HG03064 (cell line): ENCODE measurements around the gene MPND.

Source experiments
- ATAC-seq: cut with Tn5 transposase; IDR thresholded peaks from one replicate; pipeline ENCODE4 v1.9.1; 2021; ENCODE audit warnings: low read depth; ENCODE audit not compliant: unreplicated experiment

The MPND gene

DNA sequence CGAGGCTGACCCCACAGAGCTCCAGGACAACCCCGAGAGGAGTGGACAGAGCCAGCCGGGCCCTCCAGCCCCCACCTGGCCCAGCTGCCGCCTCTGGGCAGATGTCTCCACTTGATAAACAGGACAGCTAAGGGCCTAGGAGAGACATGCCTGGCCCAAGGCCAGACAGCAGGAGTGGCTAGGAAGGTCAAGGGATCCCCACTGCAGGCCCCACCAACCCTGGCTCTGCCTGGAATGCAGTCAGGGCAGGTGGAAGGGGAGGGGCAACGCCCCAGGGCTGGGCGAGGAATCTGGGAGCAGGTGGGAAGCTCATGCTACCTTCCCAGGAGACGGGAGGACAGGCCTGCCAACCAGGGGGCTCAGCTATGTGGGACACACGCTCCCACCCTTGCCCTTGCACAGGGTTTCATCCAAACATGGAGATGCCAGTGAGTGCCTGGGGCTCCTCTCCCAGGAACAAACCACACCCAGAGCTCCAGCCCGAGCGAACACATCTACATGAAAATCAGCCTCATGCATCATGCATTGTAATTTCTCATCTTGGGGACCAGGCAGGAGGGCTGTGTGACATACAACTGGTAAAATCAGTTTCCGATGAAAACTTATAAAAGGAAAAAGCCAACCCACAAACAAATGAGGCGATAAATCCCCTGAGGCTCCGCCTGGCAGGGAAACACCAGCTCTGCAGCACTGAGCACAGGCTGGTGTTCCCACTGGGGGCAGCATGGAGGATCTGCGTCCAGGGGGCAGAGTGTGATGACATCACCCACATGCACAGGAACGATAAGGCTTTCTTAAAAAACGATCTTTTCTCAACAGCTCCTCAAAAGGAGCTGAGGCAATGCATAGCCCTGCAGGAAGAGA lies 32.0 kb downstream of the MPND start:
- no peak for ATAC-seq

DNA sequence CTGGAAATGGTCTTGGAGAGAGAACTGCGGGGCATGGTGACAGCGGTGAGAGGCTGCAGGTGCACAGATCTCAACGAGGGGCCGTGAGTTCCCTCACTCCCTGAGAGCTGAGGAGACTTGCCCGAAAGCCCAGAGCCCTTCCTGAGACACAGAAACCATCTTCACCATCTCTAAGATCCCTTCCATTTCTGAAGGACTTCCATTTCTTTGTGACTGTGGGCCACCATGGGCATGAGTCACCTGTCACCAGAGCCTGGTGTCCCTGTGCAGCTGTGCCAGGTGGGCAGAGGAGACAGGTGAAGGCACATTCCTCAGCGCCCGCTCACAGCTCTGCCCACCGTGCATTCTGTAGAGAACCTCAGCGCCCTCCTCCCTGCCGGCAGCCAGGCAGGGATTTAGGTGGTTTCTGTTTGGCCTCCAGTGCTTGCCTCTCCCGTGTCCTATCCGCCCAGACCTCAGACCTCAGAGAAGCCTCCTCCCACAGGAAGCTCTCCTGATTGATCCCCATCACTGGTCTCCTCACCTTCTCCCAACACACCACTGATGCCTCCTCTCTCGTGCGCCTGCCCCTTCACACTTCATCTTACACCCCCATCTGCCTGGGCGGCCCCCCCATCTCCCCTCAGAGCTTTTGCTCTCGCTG lies 32.8 kb downstream of the MPND start:
- ATAC-seq = no peak

DNA sequence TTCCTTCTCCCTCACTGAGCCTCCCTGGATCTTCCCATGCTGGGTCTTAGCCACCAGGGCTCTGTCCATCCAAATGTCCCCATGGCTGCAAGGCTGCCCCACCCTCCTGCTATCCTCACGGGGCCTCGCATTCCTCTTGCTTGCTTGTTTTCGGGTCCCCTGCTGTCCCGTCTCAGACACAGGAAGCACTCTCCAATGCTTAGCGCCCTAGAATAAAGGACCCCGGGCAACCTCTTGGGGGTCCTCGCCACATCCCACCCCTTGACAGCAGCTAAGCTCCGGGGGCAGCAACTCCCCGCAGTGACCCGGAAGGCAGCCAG lies 33.3 kb downstream of the MPND start:
- ATAC-seq = no peak

GRCh38 chr19:4376991-4377781 lies 33.8 kb downstream of the MPND start:
- ATAC-seq = no peak

GRCh38 chr19:4378886-4379285 lies 35.5 kb downstream of the MPND start:
- ATAC-seq = no peak

DNA sequence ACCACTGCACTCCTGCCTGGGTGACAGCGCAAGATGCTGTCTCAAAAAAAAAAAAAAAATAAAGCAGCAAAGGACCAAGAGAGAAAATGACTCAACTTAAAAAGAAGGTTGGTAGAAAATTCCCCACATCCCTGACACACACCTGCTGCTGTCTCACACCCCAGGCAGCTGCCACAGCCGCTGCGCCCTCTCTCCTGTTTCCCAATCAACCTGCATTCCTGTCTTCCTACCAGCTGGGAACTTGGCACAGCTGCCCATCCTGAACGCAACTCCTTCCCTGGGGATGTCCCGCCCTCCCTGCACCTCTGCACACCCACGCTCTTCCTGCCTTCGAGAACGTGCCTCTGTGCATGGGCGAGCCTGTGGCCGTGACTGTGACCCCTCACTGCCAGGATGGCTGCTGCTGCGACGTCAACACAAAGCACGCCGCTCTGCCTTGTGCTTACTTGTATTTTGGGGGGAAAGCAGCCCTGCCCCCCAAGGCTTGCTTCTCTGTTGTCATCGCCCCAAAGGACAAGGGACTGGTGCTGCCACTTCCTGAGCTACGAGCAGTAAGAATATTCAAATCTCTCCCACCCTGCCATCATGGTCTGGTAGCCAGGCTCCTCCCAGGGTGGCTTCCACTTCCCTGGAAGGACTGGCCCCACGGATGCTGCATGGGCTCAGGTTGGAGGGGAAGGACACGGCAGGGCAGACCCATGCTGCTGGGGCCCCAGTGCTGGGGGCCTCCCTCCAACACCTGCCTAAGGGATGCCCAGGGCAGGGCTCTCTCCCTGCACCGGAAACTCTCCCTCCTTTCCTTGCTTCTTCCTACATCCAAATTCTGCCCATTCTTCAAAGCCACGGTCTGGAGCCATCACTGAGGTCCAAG lies 36.3 kb downstream of the MPND start:
- no peak for ATAC-seq

- no peak for ATAC-seq
Observed at GRCh38 chr19:4380254-4380727, 36.9 kb downstream of the MPND start.

- no peak for ATAC-seq
Observed at GRCh38 chr19:4385291-4386040, 42.1 kb downstream of the MPND start.

DNA sequence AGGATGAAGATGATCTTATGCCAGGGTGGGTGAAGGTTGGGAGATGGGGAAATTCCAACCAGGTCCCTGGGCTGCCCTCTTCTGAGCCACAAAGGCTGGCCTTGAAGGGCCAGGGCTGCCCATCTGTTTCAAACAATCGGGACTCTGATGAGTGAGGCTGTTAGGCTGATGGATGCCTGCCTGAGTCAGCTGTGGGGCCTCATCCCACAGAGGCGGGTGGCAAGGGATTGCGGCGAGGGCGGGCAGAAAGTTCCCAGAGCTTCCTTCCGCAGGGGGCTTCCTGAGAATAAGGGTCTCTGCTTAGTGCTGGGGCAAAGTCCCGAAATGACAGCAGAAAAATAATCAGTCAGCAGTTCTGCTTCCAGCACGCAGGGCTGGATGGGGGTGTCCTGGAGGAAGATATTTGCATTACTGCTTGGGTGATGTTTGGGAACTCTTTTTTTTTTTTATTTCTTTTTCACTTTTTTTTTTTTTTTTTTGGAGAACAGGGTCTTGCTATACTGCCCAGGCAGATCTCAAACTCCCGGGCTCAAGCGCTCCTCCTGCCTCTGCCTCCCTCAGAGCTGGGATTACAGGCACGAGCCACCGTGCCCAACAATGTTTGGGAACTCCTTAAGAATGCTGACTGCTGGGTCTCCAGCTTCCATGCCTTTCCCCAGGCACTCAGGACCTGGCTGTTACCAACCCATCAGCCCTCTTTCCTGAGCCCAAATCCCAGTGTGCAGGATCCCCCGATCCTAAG lies 42.9 kb downstream of the MPND start:
- no peak for ATAC-seq

DNA sequence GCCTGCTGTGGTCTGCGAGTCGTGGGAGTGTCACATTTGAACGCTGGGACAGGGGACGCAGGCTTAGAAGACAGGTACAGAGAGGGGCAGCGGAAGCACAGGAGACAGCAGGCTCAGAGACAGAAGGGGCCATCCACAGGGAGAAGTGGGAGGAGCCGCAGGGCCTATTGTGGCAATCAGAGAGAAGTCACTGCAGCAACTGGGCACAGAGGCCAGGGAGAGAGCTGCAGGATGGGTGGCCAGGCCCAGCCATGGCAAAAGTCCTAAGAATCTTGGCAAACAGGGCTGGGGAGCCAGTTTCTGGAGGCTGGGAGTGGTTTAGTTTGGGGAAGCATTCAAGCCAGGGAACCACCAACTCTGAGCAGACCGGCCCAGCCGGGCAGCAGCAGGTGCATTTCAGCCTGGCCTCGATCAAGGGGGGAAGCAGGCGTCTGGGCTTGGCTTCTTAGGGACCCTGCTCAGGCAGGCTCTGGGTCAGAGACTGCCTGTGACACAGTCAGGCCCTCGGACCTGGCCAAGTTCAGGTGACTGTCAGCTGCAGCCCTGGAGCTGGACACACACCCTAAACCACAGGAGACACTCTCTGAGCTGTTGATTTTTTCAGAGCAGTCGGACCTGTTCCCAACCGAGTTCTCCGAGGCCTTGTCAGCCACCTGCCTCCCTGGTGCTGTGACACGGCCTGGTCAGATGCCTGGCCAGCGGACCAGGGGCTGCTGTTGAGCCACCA lies 45.1 kb downstream of the MPND start:
- ATAC-seq = no peak

GRCh38 chr19:4389064-4389375 lies 45.7 kb downstream of the MPND start:
- no peak for ATAC-seq

- ATAC-seq = no peak
Observed at GRCh38 chr19:4389511-4390016, 46.2 kb downstream of the MPND start.

DNA sequence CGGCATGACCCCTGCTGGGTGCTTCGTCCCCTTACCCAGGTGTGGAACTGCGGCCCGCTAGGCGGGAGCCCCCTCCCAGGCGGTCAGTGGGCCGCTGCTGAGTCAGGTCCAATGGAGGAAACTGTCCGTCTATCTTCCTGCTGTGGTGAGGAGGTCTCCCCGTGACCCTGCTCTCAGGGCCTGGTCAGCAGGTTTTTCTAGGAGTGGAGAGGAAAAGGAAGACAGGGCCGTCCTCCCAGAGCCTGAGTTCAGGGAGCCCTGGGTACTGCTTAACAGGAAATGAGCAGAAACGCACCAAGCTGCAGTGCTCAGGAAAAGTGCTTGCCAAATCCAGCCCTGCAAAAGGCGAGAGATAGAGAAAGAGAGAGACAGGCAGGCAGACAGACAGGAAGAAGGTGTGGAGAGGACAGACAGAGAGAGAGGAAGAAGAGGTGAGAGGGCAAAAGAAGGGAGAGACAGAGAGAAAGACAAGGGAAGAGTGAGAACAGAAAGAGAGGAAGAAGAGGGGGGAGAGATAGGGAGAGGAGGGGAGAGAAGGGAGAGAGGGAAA lies 46.7 kb downstream of the MPND start:
- ATAC-seq = no peak

DNA sequence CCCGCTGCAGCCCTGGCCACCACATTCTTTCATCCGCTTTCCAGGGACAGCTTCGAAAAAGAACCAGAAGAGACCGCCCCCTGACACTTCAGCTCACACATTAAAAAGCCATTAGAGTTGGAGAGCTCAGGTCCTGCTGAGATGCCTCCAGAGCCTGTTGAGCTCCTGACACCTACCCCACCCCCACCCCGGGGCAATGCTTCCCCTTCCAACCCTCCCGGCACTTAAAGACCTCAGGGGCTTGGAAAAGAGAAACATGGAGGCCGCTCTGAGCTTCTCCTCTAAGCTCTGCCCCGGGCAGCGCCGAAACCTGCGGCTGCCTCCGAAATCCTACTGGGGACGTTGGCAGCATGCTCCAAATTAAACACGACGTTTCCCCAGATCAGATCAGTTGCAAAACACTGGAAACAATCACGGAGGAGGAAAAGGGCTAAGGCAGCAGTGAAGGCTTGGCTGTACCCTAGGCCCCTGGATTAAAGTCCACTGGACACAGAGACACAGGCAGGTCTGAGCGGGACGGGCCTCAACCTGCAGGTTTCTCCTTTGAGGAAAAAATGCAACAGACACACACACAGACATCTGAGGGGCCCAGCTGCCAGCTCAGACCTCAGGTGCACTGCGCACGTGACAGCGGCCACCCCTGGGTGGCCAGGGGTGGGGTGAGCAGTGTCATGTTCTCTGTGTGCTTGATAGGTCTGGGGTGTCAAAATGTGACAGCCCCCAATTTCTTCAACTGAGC lies 47.4 kb downstream of the MPND start:
- no peak for ATAC-seq

- ATAC-seq = no peak
Observed at GRCh38 chr19:4391306-4391693, 47.9 kb downstream of the MPND start.

DNA sequence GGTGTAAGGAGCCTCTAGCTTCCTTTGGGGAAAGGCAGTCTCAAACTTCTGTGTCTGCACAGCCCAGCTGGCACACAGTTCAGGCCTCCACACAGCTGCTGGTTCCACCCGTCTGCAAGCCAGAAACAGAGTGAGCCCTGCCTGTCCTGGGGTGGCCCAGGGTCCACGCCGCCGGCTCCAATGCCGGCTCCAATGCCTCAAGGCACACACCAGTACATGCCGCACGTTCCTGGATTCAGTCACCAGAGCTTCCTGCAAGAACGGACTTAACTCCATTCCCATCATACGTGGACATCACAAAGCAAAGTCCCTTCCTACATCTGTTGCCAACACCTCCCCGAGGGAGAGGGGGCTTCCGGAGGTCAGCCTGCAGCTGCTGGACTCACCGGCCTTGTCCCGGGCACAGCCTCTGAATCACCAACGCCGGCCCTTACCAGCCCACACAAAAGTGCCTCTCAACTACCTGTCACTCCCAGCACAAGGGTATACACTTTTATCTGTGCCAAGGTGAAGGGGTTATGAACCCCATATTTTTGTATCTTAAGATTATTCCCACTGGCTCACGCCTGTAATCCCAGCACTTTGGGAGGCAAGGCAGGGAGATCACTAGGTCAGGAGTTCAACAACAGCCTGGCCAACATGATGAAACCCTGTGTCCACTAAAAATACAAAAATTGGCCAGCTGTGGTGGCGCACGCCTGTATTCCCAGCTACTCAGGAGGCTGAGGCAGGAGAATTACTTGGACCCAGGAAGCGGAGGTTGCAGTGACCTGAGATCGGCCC lies 48.5 kb downstream of the MPND start:
- ATAC-seq = no peak
